K562 (cell line): ENCODE results near the gene CPTP. TPM values are rescaled to one million over a fixed set of nuclear protein-coding genes. Genes with fewer than 3 reads are reported as not detected.

ENCODE experiments used
- FOXJ3 ChIP-seq: sonication (generic); formaldehyde crosslinking; IDR thresholded peaks from 2 replicates; pipeline ENCODE4 v1.4.0; 2020; ENCODE audit warnings: mild to moderate bottlenecking, missing genetic modification reagents
- FOXK2 ChIP-seq, 2 experiments: fragments of 450-650 bp; IDR thresholded peaks in 1 of 2; conservative IDR thresholded peaks in 1 of 2; 2 replicates each; pipeline ENCODE4 v1.6.1; 2016; ENCODE audit warnings: low read depth in 2 of 2, mild to moderate bottlenecking in 1 of 2
- ILF3 ChIP-seq: fragments of 450-650 bp; IDR thresholded peaks from 2 replicates; pipeline ENCODE4 v1.6.1; 2018; ENCODE audit warnings: antibody characterized with exemption, mild to moderate bottlenecking, moderate library complexity, borderline replicate concordance
- MLLT1 ChIP-seq, 2 experiments: fragments of 450-650 bp; IDR thresholded peaks; 2 replicates each; pipeline ENCODE4 v1.6.1; 2016
- RREB1 ChIP-seq: fragments of 250-450 bp; sonication (Bioruptor Pico); IDR thresholded peaks from 2 replicates; pipeline ENCODE4 v1.4.0; 2020
- SMARCA4 ChIP-seq: fragments of 450-650 bp; IDR thresholded peaks from 2 replicates; pipeline ENCODE4 v1.6.1; 2016
- SREBF2 ChIP-seq: sonication (generic); formaldehyde crosslinking; IDR thresholded peaks from 2 replicates; pipeline ENCODE4 v1.4.0; 2020; ENCODE audit warnings: mild to moderate bottlenecking, missing genetic modification reagents
- SRSF3 ChIP-seq: fragments of 200-400 bp; formaldehyde crosslinking; IDR thresholded peaks from 2 replicates; pipeline ENCODE4 v1.6.1; 2016; ENCODE audit warnings: mild to moderate bottlenecking, low read length, moderate library complexity; ENCODE audit not compliant: insufficient read depth
- TRIM25 ChIP-seq: fragments of 450-650 bp; IDR thresholded peaks from 2 replicates; pipeline ENCODE4 v1.7.0; 2016; ENCODE audit warnings: borderline replicate concordance
- ZNF146 ChIP-seq: IDR thresholded peaks from one replicate; pipeline ENCODE4 v1.6.1; 2018; ENCODE audit warnings: missing compliant biosample characterization; ENCODE audit not compliant: unreplicated experiment
- ZNF175 ChIP-seq: fragments of 200-800 bp; sonication (Bioruptor generic); IDR thresholded peaks from 2 replicates; pipeline ENCODE4 v1.6.1; 2016; ENCODE audit warnings: low read depth, mild to moderate bottlenecking, missing genetic modification characterization, missing compliant biosample characterization
- ZNF184 ChIP-seq: sonication (generic); formaldehyde crosslinking; IDR thresholded peaks from 2 replicates; pipeline ENCODE4 v1.5.0; 2020; ENCODE audit warnings: missing genetic modification reagents
- ZNF507 ChIP-seq: conservative IDR thresholded peaks from 2 replicates; pipeline ENCODE4 v1.6.1; 2017; ENCODE audit warnings: missing genetic modification characterization, missing compliant biosample characterization
- ZNF511 ChIP-seq: sonication (generic); formaldehyde crosslinking; IDR thresholded peaks from 2 replicates; pipeline ENCODE4 v1.8.0; 2022; ENCODE audit warnings: mild to moderate bottlenecking, missing genetic modification reagents
- ZNF830 ChIP-seq: fragments of 250-450 bp; sonication (Bioruptor Pico); IDR thresholded peaks from 2 replicates; pipeline ENCODE4 v1.5.0; 2021; ENCODE audit warnings: mild to moderate bottlenecking
- polyA plus RNA-seq, 8 experiments: library from polyadenylated mRNA; depleted of rRNA in 4 of 8; stranded (reverse) in 5 of 8; unstranded in 3 of 8; fragments of >200 nt; fragmentation: Nextera tagmentation in 2 of 8; fragmentation: Illumina TruSeq in 1 of 8; extraction: Ambion mirVana in 2 of 8; extraction: Trizol in 1 of 8; gene quantifications; 2 replicates each; pipeline versions ENCODE4 v1.2.1 to v1.2.3, GENCODE V29; 2011 to 2014; ENCODE audit warnings: inconsistent platforms in 1 of 8, missing spikeins in 1 of 8
- total RNA-seq, 7 experiments: library from RNA; depleted of rRNA in 6 of 7; stranded (reverse); fragments of >200 nt in 6 of 7; fragmentation: Illumina TruSeq in 2 of 7; extraction: Trizol in 2 of 7; gene quantifications; 2 replicates each; pipeline versions ENCODE4 v1.2.1 to v1.2.3, GENCODE V29; 2011 to 2021; ENCODE audit warnings: low replicate concordance in 1 of 7

CPTP gene
- total and polyA plus RNA-seq, 9 of the 15 experiments (the other 6 are each of a cell fraction or from before 2014, with no cell fraction given) = 0.11 to 25.8 (median 3.5) TPM

- TF ChIP-seq RREB1 (CRISPR knock-in tag) (no peak), ZNF507 (tag) (no peak), SRSF3 (no peak), MLLT1 (IDR thresholded peaks at IDR 0.05) (no peak), ZNF830 (CRISPR knock-in tag) (no peak), ZNF184 (CRISPR knock-in tag) (no peak), ILF3 (no peak), ZNF146 (CRISPR knock-in tag) (no peak), ZNF511 (CRISPR knock-in tag) (peak; percentile 75; the same call in 1 of the 2 replicates), ZNF175 (CRISPR knock-in tag) (0 out of 2 replicates have a peak, but pooled peaks have one; percentile 30), FOXK2 (conservative IDR thresholded peaks at IDR 0.05 in 1 of 2, IDR thresholded peaks at IDR 0.05 in 1 of 2; ENCODE audit: low read depth in 2 of 2) (0 out of 4 replicates have a peak, but pooled peaks of 1 of the 2 experiments have one; percentile 17), FOXJ3 (CRISPR knock-in tag) (no peak), TRIM25 (no peak), SMARCA4 (no peak), SREBF2 (CRISPR knock-in tag) (no peak)
These were observed 16.5 kb upstream of the CPTP start, which contains the start of the genes ACAP3 and PUSL1 (continued) for GRCh38 chr1:1307923-1308755.
